Measurements from ENCODE around the gene FYB1.

GRCh38 chr5:39082995-39083394 is 136.4 kb downstream of the FYB1 start:
- TF ChIP-seq, protein P1, sequence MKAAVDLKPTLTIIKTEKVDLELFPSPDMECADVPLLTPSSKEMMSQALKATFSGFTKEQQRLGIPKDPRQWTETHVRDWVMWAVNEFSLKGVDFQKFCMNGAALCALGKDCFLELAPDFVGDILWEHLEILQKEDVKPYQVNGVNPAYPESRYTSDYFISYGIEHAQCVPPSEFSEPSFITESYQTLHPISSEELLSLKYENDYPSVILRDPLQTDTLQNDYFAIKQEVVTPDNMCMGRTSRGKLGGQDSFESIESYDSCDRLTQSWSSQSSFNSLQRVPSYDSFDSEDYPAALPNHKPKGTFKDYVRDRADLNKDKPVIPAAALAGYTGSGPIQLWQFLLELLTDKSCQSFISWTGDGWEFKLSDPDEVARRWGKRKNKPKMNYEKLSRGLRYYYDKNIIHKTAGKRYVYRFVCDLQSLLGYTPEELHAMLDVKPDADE (IDR thresholded peaks at IDR 0.05): no peak
- TF ChIP-seq, protein P2, sequence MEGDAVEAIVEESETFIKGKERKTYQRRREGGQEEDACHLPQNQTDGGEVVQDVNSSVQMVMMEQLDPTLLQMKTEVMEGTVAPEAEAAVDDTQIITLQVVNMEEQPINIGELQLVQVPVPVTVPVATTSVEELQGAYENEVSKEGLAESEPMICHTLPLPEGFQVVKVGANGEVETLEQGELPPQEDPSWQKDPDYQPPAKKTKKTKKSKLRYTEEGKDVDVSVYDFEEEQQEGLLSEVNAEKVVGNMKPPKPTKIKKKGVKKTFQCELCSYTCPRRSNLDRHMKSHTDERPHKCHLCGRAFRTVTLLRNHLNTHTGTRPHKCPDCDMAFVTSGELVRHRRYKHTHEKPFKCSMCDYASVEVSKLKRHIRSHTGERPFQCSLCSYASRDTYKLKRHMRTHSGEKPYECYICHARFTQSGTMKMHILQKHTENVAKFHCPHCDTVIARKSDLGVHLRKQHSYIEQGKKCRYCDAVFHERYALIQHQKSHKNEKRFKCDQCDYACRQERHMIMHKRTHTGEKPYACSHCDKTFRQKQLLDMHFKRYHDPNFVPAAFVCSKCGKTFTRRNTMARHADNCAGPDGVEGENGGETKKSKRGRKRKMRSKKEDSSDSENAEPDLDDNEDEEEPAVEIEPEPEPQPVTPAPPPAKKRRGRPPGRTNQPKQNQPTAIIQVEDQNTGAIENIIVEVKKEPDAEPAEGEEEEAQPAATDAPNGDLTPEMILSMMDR (conservative IDR thresholded peaks at IDR 0.05; ENCODE audit: low read depth in 2 of 2): no peak
- TF ChIP-seq EZH2phosphoT487 (IDR thresholded peaks at IDR 0.05; ENCODE audit: unreplicated experiment) (no peak), POLR2AphosphoS5 (IDR thresholded peaks at IDR 0.05; ENCODE audit: low read depth) (no peak), REST (IDR thresholded peaks at IDR 0.05; ENCODE audit: unreplicated experiment) (no peak), EZH2 (IDR thresholded peaks at IDR 0.05; ENCODE audit: low read depth, unreplicated experiment) (no peak), JUNB (IDR thresholded peaks at IDR 0.05; ENCODE audit: unreplicated experiment) (no peak), ZNF331 (CRISPR knock-in tag; IDR thresholded peaks at IDR 0.05; ENCODE audit: low read depth) (no peak), ZNF114 (CRISPR knock-in tag; IDR thresholded peaks at IDR 0.05) (no peak), CREB1 (CRISPR knock-in tag; IDR thresholded peaks at IDR 0.05; ENCODE audit: low read depth) (no peak), ZNF462 (CRISPR knock-in tag; IDR thresholded peaks at IDR 0.05) (no peak)

All from GM23338 (cell line).